ENCODE data around the gene KCNK1.

KCNK1 gene

DNA sequence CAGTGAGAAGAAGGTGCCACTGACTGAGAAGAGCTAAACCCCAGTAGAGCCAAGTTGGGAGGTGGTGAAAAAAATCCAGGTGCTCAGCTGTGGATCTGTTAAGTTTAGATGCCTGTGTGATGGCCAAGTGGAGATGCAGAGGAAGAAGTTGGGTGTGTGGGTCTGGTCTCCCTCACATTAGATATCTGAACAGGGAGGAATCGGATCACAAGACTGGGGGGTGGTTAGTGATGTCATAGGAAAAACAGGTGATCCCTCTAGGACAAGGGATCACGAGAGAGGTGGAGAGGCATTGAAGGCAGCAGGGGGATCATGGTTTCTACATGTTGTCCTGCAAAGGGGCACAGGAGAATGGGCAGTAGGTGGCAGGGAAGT lies 22.6 kb downstream of the KCNK1 start:
- no peak for DNase-seq

DNA sequence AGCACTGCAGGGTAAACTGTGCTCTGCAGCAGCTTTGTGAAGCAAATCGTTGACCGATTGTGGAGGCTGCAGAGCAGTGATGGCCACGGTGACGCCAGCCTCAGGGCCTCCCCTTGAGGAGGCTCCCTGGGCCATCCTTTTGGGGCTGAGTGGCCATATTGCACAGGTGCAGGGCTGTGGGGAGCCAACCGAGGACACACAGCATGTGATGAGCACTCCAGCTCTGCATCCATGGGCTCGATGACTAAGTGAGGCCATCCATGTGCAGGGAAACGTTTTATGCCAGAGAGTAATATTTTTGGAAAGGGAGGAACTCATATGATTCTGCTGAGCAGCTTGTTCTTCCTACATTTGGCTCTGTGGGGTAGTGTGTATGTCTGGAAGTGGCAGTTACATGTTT lies 24.6 kb downstream of the KCNK1 start:
- peak in 3 of 56 donors; percentile 7 to 18 (median 15) for DNase-seq

DNA sequence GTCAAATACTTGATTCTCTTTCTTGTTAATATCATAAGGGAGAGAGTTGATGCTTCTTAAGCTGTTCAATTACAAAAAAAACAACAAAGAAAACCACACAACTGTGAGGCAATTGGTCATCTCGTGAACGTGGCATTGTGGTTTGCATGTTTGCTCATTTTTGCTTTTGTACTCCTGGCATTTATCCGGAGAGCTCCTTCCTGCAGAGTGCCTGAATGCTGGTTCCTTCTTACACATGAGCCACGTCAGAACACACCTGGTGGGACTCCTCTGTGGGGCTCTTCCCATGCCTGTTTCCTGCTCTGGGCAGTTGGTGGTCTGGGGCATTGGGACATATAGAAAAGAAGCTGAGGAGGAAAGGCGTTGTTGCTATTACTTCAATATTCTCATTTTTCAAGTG lies 25.7 kb downstream of the KCNK1 start:
- no peak for DNase-seq

DNA sequence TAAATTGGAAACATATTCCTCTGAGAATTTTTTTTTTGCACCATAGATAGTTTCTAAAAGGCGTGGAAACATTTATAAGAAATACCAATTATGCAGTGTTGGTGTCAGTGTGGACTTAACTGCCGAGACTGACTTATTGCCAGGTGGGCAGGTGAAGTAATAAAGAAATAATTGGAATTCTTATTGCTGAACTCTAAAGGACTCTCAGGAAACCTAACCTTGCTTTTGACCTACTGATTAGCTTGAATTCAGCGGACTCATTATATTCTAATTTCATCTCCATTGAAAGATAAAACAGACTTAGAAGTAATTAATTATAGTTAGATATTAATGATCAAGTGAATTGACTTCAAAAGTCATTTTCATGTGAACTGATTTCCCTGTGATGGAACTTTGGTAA lies 26.3 kb downstream of the KCNK1 start:
- no peak for DNase-seq

DNA sequence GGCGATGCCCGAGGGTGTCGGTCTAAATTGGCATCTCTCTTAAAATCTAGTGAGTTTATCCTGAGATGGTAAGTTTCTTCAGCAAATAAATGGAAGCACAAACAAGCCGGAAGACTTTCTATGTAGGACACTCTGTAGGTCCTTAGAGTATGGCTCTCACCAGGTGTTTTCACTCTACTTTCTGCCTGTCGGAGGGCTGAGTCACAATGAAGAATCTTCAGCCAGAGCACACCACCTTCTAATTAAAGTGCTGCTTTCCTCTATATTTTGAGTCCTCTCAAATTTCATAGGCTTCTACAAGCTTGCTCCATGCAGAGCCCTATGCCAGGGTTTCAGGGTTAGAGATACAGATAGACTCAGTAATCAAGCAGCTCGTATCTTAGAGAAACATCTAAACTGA lies 27.1 kb downstream of the KCNK1 start:
- DNase-seq: no peak

DNA sequence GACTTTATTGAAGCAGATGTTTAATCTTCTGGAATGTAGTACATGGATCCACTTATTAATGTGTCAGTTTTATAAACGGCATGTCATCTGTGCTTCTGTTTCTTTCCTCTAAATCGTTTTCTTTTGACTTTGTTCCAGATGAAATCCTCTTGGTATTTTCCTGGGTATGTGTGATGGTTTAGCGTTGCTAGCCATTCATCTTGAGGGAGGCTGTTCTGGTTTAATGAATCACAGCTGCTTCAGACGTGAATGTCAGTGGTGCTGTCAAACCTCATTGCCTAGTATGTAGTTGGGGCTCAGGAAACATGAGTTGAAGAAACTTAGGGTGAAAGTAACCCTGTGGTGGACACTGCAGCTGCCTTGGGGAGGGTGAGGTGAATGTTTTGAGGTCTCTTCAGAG lies 33.2 kb downstream of the KCNK1 start:
- DNase-seq: no peak

DNA sequence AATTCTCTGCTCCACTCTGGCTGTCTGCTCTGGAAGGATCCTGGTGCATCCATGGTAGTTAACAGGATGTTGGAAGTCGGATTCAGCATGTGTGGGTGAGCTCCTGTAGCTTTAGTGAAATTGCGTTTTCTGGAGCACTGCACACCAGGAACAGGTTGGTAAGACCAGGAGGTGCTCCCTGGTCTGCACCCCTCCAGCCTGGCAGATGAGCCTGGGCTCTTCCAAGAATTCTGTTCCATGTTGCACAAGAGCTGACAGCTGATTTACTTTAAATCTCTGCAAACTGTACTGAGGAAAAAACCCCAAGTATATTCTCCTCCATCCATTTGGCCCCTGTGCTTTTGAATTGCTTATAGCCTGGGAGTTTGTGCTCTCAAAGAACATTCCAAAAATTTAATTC lies 33.7 kb downstream of the KCNK1 start:
- DNase-seq: no peak

DNA sequence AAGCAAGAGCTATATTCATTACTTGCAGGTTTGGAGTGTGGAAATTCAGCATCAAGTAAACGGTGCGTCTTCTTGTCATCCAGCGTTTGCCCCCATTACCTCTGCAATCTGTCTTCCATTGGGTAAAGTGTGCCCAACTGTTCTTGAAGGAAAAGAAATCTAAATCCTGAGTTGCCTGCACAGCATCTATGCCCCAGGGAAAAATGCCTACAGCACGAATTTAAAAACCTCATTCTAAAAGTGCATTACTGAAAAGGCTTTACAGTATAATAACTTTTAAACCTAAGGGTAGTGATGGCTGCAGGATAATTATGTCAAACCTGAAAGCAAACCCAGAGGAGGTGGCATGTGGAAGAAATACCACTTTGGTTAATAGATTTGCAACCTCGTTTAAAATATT lies 37.2 kb downstream of the KCNK1 start:
- no peak for DNase-seq

DNA sequence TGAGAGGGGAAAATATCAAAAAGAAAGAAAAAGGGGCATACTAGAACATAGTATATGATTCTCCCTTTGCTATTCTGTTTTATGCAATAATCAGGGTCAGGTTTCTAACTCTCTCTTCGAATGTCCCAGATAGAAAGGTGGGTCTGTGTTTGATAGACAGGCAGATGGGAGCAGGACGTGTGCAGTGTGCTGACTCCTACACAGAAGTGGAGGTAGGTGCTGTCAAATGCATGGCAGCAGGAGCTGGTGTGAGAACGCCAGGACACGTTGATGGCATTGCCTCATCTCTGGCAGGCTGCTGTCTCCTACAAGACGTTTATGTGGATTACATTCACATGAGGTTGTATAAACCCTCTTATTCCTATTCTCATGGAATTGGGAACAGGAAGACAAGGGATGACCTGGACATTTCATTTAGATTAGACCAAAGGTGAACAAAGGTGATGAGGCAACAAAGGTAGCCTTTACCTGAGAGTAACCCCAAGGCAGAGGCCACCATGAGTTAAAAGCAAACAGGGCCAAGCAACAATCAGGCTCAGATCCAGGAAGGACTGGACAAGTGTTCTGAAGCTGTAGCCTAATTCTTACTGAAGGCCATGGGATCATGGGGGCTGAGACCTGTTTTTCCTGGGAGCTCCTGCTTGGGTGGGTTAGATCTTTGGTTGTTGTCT lies 37.8 kb downstream of the KCNK1 start:
- peak in 10 of 56 donors; percentile 6 to 66 (median 16) for DNase-seq

DNA sequence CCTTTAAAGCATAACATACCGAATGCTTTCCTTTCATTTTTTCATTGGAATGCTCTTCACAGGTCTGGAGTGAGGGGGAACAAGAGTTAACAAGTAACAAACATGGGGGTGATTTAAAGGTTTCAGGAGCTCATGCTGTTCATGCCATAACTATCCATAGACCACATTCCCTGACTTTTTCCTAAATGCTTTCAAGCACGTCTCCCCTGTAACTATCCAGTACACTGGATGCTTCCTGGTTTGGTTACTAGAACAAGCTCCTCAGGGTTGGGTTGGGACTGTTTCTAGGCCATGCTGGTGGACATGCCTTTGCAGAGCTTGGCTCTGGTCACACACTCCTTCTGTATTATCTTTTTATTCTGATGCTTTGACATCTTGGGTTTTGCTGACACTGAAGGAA lies 38.6 kb downstream of the KCNK1 start:
- DNase-seq: no peak

DNA sequence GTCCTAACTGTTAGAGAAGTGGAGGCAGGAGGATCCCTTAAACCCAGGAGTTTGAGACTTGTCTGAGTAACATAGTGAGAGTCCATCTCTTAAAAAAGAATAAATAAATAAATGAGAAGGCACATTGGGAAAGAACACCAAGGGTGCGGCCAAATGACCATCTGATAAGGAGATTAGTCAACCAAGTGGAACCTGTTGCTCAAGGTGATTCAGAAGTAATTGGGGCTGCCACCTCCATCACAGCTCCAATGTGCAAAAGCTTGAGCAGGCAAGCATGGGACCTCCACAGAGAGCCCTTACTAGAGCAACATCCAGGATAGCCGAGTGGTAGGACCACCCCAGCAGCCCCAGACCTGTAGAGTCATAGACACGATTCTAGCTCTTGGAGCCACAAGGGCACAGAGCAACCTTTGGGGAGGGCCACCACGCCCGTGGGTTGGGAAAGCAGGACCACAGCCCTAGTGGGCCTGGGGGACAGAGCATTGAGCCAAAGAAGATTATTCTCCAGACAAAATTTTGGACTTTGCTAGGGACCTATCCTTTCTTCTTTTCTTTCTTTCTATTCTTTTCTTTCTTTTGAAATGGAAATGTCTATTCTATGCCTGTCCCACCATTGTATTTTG lies 40.9 kb downstream of the KCNK1 start:
- no peak for DNase-seq

DNA sequence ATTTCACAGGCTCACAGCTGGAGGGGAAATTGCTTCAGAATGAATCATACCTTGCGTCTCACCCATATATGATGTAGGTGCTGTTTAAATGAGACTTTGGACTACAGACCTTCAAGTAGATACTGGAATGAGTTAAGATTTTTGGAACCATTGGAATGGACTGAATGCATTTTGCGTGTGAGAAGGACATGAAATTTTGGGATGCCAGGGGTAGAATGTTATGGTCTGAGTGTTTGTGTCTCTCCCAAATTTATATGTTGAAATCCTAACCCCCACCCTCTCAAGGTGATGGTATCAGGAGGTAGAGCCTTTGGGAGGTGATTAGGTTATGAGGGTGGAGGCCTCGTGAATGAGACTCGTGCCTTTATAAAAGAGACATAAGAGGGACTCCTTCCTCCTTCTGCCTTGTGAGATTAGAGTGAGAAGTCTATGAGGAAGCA lies 41.4 kb downstream of the KCNK1 start:
- DNase-seq: no peak

DNA sequence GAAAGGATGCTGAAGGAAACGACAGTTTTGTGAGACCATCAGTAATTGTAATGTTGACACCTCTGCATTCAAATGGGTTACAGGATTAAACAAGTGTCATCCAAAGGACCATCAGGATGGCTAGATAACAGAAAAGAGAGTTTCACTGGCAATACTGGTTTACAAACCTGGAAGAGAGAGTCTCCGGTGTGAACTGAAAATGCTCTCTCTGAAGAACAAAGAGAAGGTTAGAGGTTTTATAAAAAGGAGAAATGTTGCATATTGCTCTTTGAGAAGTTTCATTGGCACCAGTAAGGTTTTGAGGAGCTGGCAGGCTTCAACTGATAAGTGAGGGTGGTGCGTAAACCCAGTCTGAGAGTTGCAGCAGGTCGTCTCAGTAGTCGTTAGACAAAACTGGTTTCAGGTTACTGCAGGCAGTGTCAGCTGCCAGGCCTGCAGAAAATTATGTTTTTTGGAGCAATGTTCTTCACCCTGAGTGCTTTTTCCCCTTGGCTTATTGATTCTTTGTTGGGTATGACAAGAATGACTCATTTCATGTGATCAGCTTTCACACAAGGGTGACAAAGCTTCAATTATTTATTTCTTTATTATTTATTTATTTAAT lies 42.2 kb downstream of the KCNK1 start:
- DNase-seq: peak in 1 of 56 donors; percentile 26

DNA sequence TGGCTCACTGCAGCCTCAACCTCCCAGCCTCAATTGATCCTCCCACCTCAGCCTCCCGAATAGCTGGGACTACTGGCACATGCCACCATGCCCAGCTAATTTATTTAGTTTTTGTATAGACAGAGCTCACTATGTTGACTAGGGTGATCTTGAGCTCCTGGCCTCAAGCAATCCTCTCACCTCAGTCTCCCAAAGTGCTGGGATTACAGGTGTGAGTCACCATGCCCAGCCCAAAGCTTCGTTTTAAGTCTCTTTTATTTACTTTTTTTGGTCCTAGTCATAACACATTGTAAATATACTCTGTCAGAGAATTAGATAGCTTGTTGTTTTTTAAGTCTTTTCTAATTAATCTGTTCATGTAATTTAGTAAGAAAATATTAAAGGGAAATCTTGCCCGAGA lies 42.8 kb downstream of the KCNK1 start:
- DNase-seq: no peak

DNA sequence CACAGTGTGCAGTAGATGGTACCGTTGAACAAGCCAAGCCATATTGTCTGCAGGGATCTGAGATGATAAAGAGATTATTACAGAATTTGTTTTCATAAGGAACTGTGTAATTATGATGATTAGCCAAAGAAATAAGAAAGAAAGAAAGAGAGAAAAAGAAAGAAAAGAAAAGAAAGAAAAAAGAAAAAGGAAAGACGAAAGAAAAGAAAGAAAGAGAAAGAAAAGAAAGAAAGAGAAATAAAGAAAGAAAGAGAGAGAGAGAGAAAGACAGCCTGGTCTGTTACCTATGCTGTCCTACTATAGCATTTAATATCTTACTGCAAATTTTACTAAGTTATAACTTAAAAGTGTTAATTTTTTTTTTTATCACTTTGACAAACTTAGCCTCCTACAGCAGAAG lies 43.6 kb downstream of the KCNK1 start:
- no peak for DNase-seq

DNA sequence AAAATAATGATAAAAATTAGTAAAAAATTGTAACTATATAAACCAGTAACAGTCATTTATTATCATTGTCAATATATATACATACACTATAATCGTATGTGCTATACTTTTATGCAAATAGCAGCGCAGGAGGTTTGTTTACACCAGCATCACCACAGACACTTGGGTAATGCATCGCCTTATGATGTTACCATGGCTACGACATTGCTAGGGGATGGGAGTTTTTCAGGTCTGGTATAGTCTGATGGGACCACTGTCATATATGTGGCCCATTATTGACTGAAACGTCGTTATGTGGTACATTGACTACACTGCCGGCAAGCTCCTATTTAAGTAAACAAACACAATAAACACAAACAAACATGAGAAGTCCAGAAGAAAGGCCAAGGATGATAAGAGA lies 45.6 kb downstream of the KCNK1 start:
- DNase-seq: no peak

DNA sequence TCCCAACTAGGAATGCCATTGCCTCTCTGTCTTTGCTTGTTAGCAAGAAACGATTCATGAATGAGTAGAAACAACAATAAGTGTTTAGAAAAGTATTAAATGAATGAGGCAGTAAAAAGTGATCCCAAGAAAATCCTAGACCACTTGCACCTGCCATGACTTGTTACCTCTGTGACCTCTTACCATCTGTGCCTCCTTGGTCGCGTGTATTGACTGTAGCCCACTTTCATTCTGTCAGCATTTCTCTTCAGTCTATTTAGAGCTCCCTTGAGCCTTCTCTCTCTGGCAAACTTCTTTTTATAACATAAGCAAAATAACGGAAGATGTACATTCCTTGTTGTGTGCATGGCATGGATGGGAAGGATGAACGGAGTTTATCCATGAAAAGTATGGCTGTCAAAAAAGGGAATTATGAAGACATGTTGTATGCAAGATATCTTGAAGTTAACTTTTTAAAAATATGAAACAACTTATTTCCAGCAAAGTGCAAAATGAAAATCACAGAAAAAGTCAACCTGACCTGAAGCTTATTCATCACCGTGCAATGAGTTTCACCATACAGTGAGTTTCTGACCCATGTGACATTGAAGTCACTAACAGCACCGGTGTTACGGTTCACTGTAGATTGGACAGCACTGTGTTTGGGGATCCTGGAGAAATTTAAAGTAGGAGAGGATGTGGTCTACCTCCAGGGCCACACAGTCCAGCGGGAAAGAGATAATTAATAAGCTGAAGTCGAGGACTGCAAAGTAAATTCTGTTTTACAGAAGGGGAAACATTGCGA lies 47.7 kb downstream of the KCNK1 start:
- DNase-seq: no peak

DNA sequence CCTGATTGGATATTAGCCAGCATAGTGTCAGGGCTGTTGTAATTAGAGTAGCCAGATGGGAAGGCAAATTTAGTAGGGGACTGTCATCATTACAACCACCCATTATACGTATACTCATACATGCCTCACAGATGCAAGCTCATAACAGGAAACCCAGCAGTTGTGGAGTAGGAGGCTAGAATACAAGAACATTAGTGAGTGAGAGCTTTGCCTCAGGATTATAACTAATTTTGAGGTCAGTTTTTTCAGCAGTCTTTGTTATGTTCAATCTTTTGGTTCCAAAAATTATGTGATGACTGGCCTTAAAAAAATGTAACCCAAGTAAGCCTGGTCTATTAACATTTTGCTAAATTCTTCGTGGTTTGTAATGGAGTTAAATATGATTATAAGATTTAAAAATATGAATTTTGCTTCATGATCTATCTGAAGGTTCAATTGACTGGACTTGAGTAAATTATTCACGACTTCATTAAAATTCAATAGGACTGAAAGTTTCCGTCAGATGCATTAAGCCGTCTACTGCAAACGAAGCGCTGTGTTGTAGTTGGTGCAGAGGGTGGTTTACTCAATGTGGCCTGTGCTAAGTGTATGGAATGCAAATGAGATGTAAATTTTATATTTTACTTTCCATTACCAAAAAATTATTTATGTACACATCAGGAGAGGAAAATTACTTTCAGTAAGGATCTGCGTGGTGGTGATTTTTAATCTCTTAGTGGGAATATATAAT lies 48.8 kb downstream of the KCNK1 start:
- no peak for DNase-seq

DNA sequence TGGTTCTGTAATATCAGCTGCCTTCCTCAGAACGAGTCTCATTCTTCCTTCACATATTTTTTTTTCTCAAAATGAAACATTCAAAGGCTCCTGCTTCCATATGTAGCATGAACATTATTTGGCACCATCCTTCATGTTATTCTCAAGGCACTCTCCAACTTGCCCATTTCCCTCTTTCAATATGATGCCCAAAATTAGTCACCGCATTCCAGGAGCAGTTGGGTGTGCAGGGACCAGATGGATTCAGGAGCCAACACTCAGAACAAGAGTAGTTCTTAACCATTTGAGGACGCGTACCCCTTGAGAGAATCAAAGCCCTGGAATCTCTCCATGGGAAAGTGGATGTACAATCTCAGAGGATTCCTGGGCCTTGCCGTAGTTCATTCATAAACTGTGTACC lies 50.3 kb downstream of the KCNK1 start:
- no peak for DNase-seq

DNA sequence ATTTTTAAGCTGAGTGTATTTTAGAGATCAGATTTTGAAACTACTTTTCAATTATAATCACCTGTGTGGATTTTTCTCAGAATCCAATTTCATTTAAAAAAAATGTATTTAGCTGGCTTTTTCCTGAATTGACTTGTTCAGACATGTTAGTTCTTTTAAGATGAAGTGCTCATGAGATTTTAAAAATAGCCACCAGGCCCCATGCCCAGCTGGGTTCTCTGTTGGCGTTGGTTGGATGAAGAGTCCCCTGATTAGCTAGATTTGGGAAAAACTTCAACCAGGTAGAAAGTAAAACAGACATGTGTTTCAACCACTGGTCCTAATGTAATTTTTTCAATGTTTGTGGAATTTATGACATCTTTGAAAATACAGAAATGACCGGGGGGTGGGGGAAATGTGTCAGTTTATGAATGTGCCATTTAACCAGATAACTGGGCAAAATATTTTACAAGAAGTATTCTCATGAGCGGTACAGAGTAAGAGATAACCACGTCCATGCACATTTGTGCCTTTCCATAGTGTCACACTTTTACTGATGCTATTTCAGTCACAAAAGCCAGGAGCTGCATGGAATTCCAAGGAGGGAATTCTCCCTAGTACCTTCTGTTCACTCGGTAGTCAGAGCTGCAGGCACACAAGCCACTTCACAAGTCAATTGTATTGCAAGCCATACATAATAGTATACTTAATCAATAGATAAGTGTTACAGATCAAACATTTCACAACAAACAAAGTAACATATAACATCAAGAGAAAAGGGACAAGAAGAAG lies 51.1 kb downstream of the KCNK1 start:
- no peak for DNase-seq
